ENCODE measurements around the gene DLGAP4. TPM values are rescaled to one million over a fixed set of nuclear protein-coding genes. Genes with fewer than 3 reads are reported as not detected.

Gene DLGAP4
- total and polyA plus RNA-seq, 9 donors, result 18.2 to 75.9 (median 53.1) TPM

- no peak for DNase-seq
- Histone ChIP-seq H3K27ac (no peak overlapping the region), H3K36me3 (no peaks in the 10 kb centered on the region), H3K9me3 (no peaks in the 10 kb centered on the region), H3K4me1 (ENCODE audit: insufficient read depth) (no peaks in the 10 kb centered on the region), H3K4me3 (no peak overlapping the region), H3K27me3 (no peaks in the 10 kb centered on the region)
- intact Hi-C loops (cut with DNase I), result no loop called here
- WGBS, 3 donors, result 47 to 54% (median 48%) methylated on average over 5 of the region's 5 CpGs
- no peak for TF ChIP-seq EP300 (IDR thresholded peaks at IDR 0.05)
- TF ChIP-seq POLR2A (IDR thresholded peaks at IDR 0.05), result no peak
- TF ChIP-seq, protein P1, sequence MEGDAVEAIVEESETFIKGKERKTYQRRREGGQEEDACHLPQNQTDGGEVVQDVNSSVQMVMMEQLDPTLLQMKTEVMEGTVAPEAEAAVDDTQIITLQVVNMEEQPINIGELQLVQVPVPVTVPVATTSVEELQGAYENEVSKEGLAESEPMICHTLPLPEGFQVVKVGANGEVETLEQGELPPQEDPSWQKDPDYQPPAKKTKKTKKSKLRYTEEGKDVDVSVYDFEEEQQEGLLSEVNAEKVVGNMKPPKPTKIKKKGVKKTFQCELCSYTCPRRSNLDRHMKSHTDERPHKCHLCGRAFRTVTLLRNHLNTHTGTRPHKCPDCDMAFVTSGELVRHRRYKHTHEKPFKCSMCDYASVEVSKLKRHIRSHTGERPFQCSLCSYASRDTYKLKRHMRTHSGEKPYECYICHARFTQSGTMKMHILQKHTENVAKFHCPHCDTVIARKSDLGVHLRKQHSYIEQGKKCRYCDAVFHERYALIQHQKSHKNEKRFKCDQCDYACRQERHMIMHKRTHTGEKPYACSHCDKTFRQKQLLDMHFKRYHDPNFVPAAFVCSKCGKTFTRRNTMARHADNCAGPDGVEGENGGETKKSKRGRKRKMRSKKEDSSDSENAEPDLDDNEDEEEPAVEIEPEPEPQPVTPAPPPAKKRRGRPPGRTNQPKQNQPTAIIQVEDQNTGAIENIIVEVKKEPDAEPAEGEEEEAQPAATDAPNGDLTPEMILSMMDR (IDR thresholded peaks at IDR 0.05), result no peak
Observed at GRCh38 chr20:36297656-36298055, 8.5 kb upstream of the DLGAP4 start.

GRCh38 chr20:36298061-36298460 is 8.1 kb upstream of the DLGAP4 start:
- intact Hi-C loops (cut with DNase I), result no loop called here
- Histone ChIP-seq H3K27me3 (no peaks in the 10 kb centered on the region), H3K27ac (no peak overlapping the region), H3K4me3 (no peak overlapping the region), H3K36me3 (no peaks in the 10 kb centered on the region), H3K9me3 (no peaks in the 10 kb centered on the region), H3K4me1 (ENCODE audit: insufficient read depth) (no peaks in the 10 kb centered on the region)
- TF ChIP-seq EP300 (IDR thresholded peaks at IDR 0.05) (no peak), POLR2A (IDR thresholded peaks at IDR 0.05) (no peak)
- TF ChIP-seq, protein P1 (IDR thresholded peaks at IDR 0.05), result no peak
- 73 to 77% (median 76%) methylated on average over 3 of the region's 3 CpGs for WGBS, 3 donors
- DNase-seq, result no peak

DNA sequence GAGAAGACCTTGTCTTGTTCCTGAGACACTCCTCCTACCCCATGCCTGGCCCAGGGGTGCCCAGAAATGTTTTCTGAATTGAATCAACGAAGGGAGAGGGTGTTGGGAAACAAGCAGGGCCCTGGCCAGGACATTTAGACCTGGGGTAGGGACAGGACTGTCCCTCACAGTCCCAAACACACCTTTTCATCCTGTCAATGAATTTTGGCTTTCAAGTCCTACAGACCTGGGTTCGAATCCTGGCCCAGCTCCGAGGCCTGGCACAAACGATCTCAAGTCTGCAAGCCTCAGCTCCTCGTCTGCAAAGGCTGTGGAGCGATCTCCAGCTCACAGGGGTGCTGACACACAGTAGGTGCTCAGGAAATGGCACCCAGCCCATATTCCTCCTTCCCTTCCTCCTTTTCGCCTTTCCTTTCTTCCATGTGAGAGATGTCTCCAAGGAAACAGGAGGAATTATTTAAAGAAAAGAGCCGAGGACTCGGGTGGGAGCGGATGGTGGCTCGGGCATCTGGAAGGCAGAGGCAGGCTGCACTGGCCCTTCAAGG is 7.3 kb upstream of the DLGAP4 start:
- no peak for DNase-seq
- TF ChIP-seq, protein P1 (IDR thresholded peaks at IDR 0.05), result no peak
- TF ChIP-seq POLR2A (IDR thresholded peaks at IDR 0.05), result no peak
- TF ChIP-seq EP300 (IDR thresholded peaks at IDR 0.05), result no peak
- WGBS, 3 donors, result 77 to 81% (median 81%) methylated on average over 11 of the region's 11 CpGs
- H3K9me3 ChIP-seq, result no peaks in the 10 kb centered on the region
- H3K4me3 ChIP-seq, result no peak overlapping the region
- H3K27me3 ChIP-seq, result no peaks in the 10 kb centered on the region
- no peaks in the 10 kb centered on the region for H3K36me3 ChIP-seq
- intact Hi-C loops (cut with DNase I), result no loop called here
- H3K27ac ChIP-seq, result no peak overlapping the region
- no peaks in the 10 kb centered on the region for H3K4me1 ChIP-seq (ENCODE audit: insufficient read depth)

GRCh38 chr20:36299459-36299858 is 6.7 kb upstream of the DLGAP4 start:
- H3K27ac ChIP-seq, result no peak overlapping the region
- intact Hi-C loops (cut with DNase I), result no loop called here
- no peaks in the 10 kb centered on the region for H3K4me1 ChIP-seq (ENCODE audit: insufficient read depth)
- WGBS, 3 donors, result 62 to 77% (median 73%) methylated on average over 4 of the region's 4 CpGs
- TF ChIP-seq EP300 (IDR thresholded peaks at IDR 0.05) (no peak), POLR2A (IDR thresholded peaks at IDR 0.05) (no peak)
- TF ChIP-seq, protein P1 (IDR thresholded peaks at IDR 0.05), result no peak
- H3K4me3 ChIP-seq, result no peak overlapping the region
- no peaks in the 10 kb centered on the region for H3K27me3 ChIP-seq
- no peaks in the 10 kb centered on the region for H3K9me3 ChIP-seq
- no peaks in the 10 kb centered on the region for H3K36me3 ChIP-seq
- no peak for DNase-seq

Data from ovary (tissue), 9 donors.